GM12878 (cell line): ENCODE results near the gene PHLDB3. TPM values are rescaled to one million over a fixed set of nuclear protein-coding genes. Genes with fewer than 3 reads are reported as not detected.

ENCODE experiments used
- ATAC-seq: fragments of 200-7000 bp; cut with Tn5 transposase; 3 replicates; pipeline ENCODE4 v1.9.1; 2020; ENCODE audit warnings: mild to moderate bottlenecking, moderate library complexity
- BruUV-seq: library from RNA; stranded (reverse); fragments of 400-500 nt; replicated peaks from 2 replicates; lab custom pipeline; 2021; lab: Mats Ljungman, UMichigan
- CTCF ChIA-PET: fragments of 300-600 bp; sonication (Branson Sonifier 250); formaldehyde crosslinking; extraction: SDS; loops from one replicate; lab custom pipeline; 2021; ENCODE audit warnings: inconsistent platforms; lab: Yijun Ruan, JAX
- POLR2A ChIA-PET: fragments of 350-600 bp; formaldehyde crosslinking; extraction: SDS; loops from one replicate; lab custom pipeline; 2021; ENCODE audit warnings: inconsistent platforms; lab: Charles Lee
- RAD21 ChIA-PET: fragments of 300-600 bp; sonication (Branson Sonifier 250); formaldehyde crosslinking; loops from one replicate; lab custom pipeline; 2023; ENCODE audit warnings: antibody characterized with exemption; ENCODE audit not compliant: unreplicated experiment; lab: Charles Lee
- SMC1A ChIA-PET: fragments of 300-600 bp; sonication (Branson Sonifier 250); formaldehyde crosslinking; loops from one replicate; lab custom pipeline; 2023; ENCODE audit not compliant: unreplicated experiment, uncharacterized antibody; lab: Charles Lee
- DNase-seq: peaks from one replicate; pipeline ENCODE4 v3.0.0-alpha.2; 2011; ENCODE audit warnings: low read depth, low spot score
- FAIRE-seq: peaks from 3 replicates; lab custom pipeline; 2011; peaks lifted over from hg19 to GRCh38; lab: Jason Lieb, UNC
- H2AFZ ChIP-seq: 2 replicates; pipeline ENCODE4 v1.6.0; 2011; ENCODE audit warnings: low read depth, low read length, control low read depth; ENCODE audit not compliant: control insufficient read depth
- H3K27ac ChIP-seq: 2 replicates; pipeline ENCODE4 v1.5.1; 2011; ENCODE audit warnings: control low read depth; ENCODE audit not compliant: control insufficient read depth, insufficient read depth
- H3K27me3 ChIP-seq, 2 experiments: replicated peaks in 1 of 2; 2 replicates each; pipeline versions ENCODE4 v1.6.0 to v1.6.1; 2011; ENCODE audit warnings: low read length in 1 of 2; ENCODE audit not compliant: control insufficient read depth in 2 of 2, insufficient read depth in 2 of 2
- H3K36me3 ChIP-seq, 2 experiments: 2 replicates each; pipeline ENCODE4 v1.5.1; 2011; ENCODE audit warnings: low read length in 1 of 2; ENCODE audit not compliant: control insufficient read depth in 2 of 2, insufficient read depth in 2 of 2
- H3K4me1 ChIP-seq: 2 replicates; pipeline ENCODE4 v1.6.1; 2011; ENCODE audit warnings: mild to moderate bottlenecking, low read length, moderate library complexity, mixed read lengths; ENCODE audit not compliant: control insufficient read depth, insufficient read depth
- H3K4me2 ChIP-seq: 2 replicates; pipeline ENCODE4 v1.6.0; 2011; ENCODE audit warnings: control low read depth; ENCODE audit not compliant: control insufficient read depth, insufficient read depth
- H3K4me3 ChIP-seq: fragments of 200-600 bp; sonication (generic); 2 replicates; pipeline ENCODE4 v1.5.1; 2016
- H3K79me2 ChIP-seq: 2 replicates; pipeline ENCODE4 v1.6.0; 2011; ENCODE audit warnings: low read length; ENCODE audit not compliant: control insufficient read depth, insufficient read depth
- H3K9ac ChIP-seq: 2 replicates; pipeline ENCODE4 v1.8.0; 2011; ENCODE audit warnings: low read length, control low read depth, mixed read lengths; ENCODE audit not compliant: control insufficient read depth, insufficient read depth
- H3K9me3 ChIP-seq: replicated peaks from 3 replicates; pipeline ENCODE4 v1.5.1; 2011; ENCODE audit warnings: mild to moderate bottlenecking, low read length; ENCODE audit not compliant: control insufficient read depth, insufficient read depth
- H4K20me1 ChIP-seq: 2 replicates; pipeline ENCODE4 v1.6.0; 2011; ENCODE audit not compliant: control insufficient read depth, insufficient read depth
- CHD2 ChIP-seq: IDR thresholded peaks from 2 replicates; pipeline ENCODE4 v1.6.1; 2011; ENCODE audit warnings: low read depth, low read length, improper control_type of control experiment, borderline replicate concordance
- CREM ChIP-seq: IDR thresholded peaks from 2 replicates; pipeline ENCODE4 v1.6.1; 2014; ENCODE audit warnings: antibody characterized with exemption, low read depth
- ETV6 ChIP-seq, 2 experiments: fragments of 450-650 bp in 1 of 2; IDR thresholded peaks in 1 of 2; conservative IDR thresholded peaks in 1 of 2; 2 replicates each; pipeline ENCODE4 v1.6.1; 2014; ENCODE audit warnings: antibody characterized with exemption in 1 of 2, borderline replicate concordance in 1 of 2, low read depth in 1 of 2, mild to moderate bottlenecking in 1 of 2, moderate library complexity in 1 of 2
- JUND ChIP-seq: IDR thresholded peaks from 2 replicates; pipeline ENCODE4 v1.6.1; 2012; ENCODE audit warnings: low read depth, mild to moderate bottlenecking, low read length, improper control_type of control experiment, moderate library complexity
- WGBS: methylation state at CpG from one replicate; pipeline ENCODE4 v1.1.6; 2016; ENCODE audit warnings: low lambda C conversion rate; ENCODE audit not compliant: insufficient replicate concordance, insufficient coverage; ENCODE audit errors: missing lambda C conversion rate; 5-methylcytosine and 5-hydroxymethylcytosine counted together
- in situ Hi-C: fragments of 300-500 bp; cut with MboI; formaldehyde crosslinking; loops from 9 replicates; pipeline ENCODE4 v1.14.3; 2018; ENCODE audit warnings: mixed read lengths
- intact Hi-C: fragments of 100-400 bp; cut with micrococcal nuclease; formaldehyde crosslinking; loops from one replicate; pipeline ENCODE4 v1.14.2; 2022; ENCODE audit not compliant: unreplicated experiment
- polyA plus RNA-seq, 11 experiments: library from polyadenylated mRNA; depleted of rRNA in 4 of 11; unstranded in 6 of 11; stranded (reverse) in 5 of 11; fragments of >200 nt; fragmentation: Nextera tagmentation in 4 of 11; fragmentation: Illumina TruSeq in 1 of 11; extraction: Ambion mirVana in 4 of 11; extraction: Trizol in 1 of 11; gene quantifications; 1 replicate in 1 of 11; 2 replicates in 10 of 11; pipeline versions ENCODE4 v1.2.1 to v1.2.3, GENCODE V29; 2011 to 2016; ENCODE audit warnings: inconsistent platforms in 2 of 11, missing spikeins in 2 of 11, low read depth in 1 of 11
- total RNA-seq, 4 experiments: library from RNA; depleted of rRNA in 3 of 4; stranded (reverse); fragments of >200 nt in 3 of 4; fragmentation: Illumina TruSeq in 1 of 4; extraction: Trizol in 1 of 4; gene quantifications; 2 replicates each; pipeline versions ENCODE4 v1.2.1 to v1.2.3, GENCODE V29; 2013 to 2021
- TF ChIP-seq, protein P1 (sequence below): fragments of 450-650 bp; IDR thresholded peaks from 2 replicates; pipeline ENCODE4 v1.6.1; 2017; ENCODE audit warnings: mild to moderate bottlenecking, moderate library complexity
- TF ChIP-seq, protein P2 (sequence below): fragments of 450-650 bp; formaldehyde crosslinking; IDR thresholded peaks from 2 replicates; pipeline ENCODE4 v1.4.0; 2022; ENCODE audit warnings: mild to moderate bottlenecking, moderate library complexity
- TF ChIP-seq, protein P3 (sequence below): IDR thresholded peaks from 2 replicates; pipeline ENCODE4 v1.6.1; 2011; ENCODE audit warnings: borderline replicate concordance, low read depth, mild to moderate bottlenecking, moderate library complexity, low read length; ENCODE audit not compliant: insufficient read depth, poor library complexity, severe bottlenecking

PHLDB3 gene
- total and polyA plus RNA-seq, 10 of the 15 experiments (the other 5 are each of a cell fraction or from before 2014, with no cell fraction given) = 0.13 to 13.0 (median 5.5) TPM

DNA sequence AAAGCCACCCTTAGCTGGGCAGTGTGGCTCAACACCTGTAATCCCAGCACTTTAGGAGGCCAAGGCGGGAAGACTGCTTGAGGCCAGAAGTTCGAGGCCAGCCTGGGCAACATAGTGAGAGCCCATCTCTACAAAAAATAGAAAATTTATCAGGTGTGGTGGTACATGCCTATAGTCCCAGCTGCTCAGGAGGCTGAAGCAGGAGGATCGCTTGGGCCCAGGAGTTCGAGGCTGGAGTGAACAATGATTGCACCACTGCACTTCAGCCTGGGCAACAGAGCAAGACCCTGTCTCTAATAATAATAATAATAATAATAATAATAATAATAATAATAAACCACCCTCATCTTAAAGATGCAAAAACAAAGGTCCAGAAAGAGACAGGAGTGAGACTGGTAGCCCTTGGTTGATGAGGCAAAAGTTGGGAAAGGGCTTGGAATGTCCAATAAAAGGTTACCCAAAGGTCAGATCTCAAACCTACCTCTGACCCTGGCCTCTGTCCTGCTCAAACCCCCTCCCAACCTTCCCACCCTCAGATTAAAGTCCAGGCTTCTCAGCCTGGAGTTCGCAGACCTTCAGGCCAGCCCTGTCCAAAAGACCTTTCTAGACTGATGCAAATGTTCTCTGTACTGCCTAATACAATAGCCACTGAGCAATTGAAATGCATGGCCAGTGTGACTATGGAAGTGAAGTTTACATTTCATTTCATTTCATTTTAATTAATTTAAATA lies 37.5 kb upstream of the PHLDB3 start (continued):
- TF ChIP-seq, protein P1, sequence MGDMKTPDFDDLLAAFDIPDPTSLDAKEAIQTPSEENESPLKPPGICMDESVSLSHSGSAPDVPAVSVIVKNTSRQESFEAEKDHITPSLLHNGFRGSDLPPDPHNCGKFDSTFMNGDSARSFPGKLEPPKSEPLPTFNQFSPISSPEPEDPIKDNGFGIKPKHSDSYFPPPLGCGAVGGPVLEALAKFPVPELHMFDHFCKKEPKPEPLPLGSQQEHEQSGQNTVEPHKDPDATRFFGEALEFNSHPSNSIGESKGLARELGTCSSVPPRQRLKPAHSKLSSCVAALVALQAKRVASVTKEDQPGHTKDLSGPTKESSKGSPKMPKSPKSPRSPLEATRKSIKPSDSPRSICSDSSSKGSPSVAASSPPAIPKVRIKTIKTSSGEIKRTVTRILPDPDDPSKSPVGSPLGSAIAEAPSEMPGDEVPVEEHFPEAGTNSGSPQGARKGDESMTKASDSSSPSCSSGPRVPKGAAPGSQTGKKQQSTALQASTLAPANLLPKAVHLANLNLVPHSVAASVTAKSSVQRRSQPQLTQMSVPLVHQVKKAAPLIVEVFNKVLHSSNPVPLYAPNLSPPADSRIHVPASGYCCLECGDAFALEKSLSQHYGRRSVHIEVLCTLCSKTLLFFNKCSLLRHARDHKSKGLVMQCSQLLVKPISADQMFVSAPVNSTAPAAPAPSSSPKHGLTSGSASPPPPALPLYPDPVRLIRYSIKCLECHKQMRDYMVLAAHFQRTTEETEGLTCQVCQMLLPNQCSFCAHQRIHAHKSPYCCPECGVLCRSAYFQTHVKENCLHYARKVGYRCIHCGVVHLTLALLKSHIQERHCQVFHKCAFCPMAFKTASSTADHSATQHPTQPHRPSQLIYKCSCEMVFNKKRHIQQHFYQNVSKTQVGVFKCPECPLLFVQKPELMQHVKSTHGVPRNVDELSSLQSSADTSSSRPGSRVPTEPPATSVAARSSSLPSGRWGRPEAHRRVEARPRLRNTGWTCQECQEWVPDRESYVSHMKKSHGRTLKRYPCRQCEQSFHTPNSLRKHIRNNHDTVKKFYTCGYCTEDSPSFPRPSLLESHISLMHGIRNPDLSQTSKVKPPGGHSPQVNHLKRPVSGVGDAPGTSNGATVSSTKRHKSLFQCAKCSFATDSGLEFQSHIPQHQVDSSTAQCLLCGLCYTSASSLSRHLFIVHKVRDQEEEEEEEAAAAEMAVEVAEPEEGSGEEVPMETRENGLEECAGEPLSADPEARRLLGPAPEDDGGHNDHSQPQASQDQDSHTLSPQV = no peak

DNA sequence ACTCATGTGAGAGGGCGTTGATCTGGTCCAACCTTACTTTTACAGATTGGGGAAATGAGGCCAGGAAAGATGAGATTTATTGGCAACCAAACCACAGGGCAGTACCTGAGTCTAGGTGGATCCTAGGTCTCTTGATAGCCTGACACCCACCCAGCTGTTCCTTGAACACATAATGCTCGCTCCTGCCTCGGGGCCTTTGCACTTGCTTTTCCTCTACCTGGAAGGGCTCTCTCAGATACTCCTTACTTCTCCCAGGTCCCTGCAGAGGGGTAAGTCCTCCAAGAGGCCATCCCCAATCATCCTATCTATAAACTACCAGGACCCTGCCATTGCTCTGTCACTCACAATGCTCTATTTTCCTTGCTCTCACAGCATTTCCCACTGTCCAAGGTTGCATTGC lies 35.8 kb upstream of the PHLDB3 start:
- Histone ChIP-seq H3K4me1 (no peaks in the 10 kb centered on the region), H3K4me3 (no peak overlapping the region), H3K9ac (no peak overlapping the region), H3K27me3 (no peaks in the 10 kb centered on the region), H2AFZ (no peak overlapping the region), H3K27ac (no peak overlapping the region), H3K36me3 (peaks cover 8 to 10% of the 10 kb centered on the region in 2 experiments), H3K79me2 (no peaks in the 10 kb centered on the region), H3K9me3 (no peaks in the 10 kb centered on the region; the same call in 2 of the 3 replicates), H3K4me2 (no peak overlapping the region), H4K20me1 (no peaks in the 10 kb centered on the region)
- SMC1A ChIA-PET = no interaction called here
- ATAC-seq (no peak), FAIRE-seq (no peak), DNase-seq (no peak)
- WGBS = 84% methylated on average over 3 of the region's 3 CpGs
- intact Hi-C loops = no loop called here
- in situ Hi-C loops = no loop called here
- POLR2A ChIA-PET = no interaction called here
- BruUV-seq = no TSS peak
- TF ChIP-seq CREM (no peak), ETV6 (conservative IDR thresholded peaks at IDR 0.05 in 1 of 2, IDR thresholded peaks at IDR 0.05 in 1 of 2; ENCODE audit: borderline replicate concordance in 1 of 2, low read depth in 1 of 2) (no peak), JUND (no peak), CHD2 (no peak)
- TF ChIP-seq, protein P2, sequence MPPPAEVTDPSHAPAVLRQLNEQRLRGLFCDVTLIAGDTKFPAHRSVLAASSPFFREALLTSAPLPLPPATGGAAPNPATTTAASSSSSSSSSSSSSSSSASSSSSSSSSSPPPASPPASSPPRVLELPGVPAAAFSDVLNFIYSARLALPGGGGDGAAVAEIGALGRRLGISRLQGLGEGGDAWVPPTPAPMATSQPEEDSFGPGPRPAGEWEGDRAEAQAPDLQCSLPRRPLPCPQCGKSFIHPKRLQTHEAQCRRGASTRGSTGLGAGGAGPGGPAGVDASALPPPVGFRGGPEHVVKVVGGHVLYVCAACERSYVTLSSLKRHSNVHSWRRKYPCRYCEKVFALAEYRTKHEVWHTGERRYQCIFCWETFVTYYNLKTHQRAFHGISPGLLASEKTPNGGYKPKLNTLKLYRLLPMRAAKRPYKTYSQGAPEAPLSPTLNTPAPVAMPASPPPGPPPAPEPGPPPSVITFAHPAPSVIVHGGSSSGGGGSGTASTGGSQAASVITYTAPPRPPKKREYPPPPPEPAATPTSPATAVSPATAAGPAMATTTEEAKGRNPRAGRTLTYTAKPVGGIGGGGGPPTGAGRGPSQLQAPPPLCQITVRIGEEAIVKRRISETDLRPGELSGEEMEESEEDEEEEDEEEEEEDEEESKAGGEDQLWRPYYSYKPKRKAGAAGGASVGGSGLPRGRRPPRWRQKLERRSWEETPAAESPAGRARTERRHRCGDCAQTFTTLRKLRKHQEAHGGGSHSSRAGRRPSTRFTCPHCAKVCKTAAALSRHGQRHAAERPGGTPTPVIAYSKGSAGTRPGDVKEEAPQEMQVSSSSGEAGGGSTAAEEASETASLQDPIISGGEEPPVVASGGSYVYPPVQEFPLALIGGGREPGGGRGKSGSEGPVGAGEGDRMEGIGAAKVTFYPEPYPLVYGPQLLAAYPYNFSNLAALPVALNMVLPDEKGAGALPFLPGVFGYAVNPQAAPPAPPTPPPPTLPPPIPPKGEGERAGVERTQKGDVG (CRISPR knock-in tag) = no peak
- TF ChIP-seq, protein P3, sequence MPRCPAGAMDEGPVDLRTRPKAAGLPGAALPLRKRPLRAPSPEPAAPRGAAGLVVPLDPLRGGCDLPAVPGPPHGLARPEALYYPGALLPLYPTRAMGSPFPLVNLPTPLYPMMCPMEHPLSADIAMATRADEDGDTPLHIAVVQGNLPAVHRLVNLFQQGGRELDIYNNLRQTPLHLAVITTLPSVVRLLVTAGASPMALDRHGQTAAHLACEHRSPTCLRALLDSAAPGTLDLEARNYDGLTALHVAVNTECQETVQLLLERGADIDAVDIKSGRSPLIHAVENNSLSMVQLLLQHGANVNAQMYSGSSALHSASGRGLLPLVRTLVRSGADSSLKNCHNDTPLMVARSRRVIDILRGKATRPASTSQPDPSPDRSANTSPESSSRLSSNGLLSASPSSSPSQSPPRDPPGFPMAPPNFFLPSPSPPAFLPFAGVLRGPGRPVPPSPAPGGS = no peak
- RAD21 ChIA-PET = no interaction called here
- CTCF ChIA-PET = no interaction called here
